Liver (tissue), 9 donors: ENCODE results near the gene LHX8. TPM values are rescaled to one million over a fixed set of nuclear protein-coding genes. Genes with fewer than 3 reads are reported as not detected.

ENCODE experiments used
- DNase-seq: peaks from one replicate; pipeline ENCODE4 v3.0.0-alpha.2; 2017; ENCODE audit warnings: low spot score
- H3K27ac ChIP-seq, 2 donors: one replicate each; pipeline ENCODE4 v1.7.0; 2013; ENCODE audit warnings: inconsistent platforms in 2 of 2, low read length in 2 of 2, control low read depth in 1 of 2, low read depth in 1 of 2, mild to moderate bottlenecking in 1 of 2
- H3K27me3 ChIP-seq, 4 donors: one replicate each; pipeline versions ENCODE4 v1.6.1 to v1.7.0; 2013; ENCODE audit warnings: low read length in 3 of 4, inconsistent platforms in 1 of 4, mild to moderate bottlenecking in 1 of 4, moderate library complexity in 1 of 4; ENCODE audit not compliant: control insufficient read depth in 4 of 4, insufficient read depth in 4 of 4
- H3K36me3 ChIP-seq, 4 donors: one replicate each; pipeline versions ENCODE4 v1.6.1 to v1.7.0; 2013; ENCODE audit warnings: low read length in 3 of 4, mild to moderate bottlenecking in 3 of 4, low read depth in 1 of 4, moderate library complexity in 1 of 4; ENCODE audit not compliant: control insufficient read depth in 4 of 4, insufficient read depth in 3 of 4
- H3K4me1 ChIP-seq, 4 donors: one replicate each; pipeline versions ENCODE4 v1.6.1 to v1.7.0; 2013; ENCODE audit warnings: low read length in 3 of 4, mild to moderate bottlenecking in 3 of 4, moderate library complexity in 1 of 4; ENCODE audit not compliant: control insufficient read depth in 4 of 4, insufficient read depth in 4 of 4
- H3K4me3 ChIP-seq, 3 donors: one replicate each; pipeline versions ENCODE4 v1.6.1 to v1.7.0; 2013; ENCODE audit warnings: low read length in 3 of 3, control low read depth in 1 of 3, low read depth in 1 of 3, mild to moderate bottlenecking in 1 of 3
- H3K9ac ChIP-seq, 2 donors: one replicate each; pipeline ENCODE4 v1.7.0; 2013; ENCODE audit warnings: low read length in 2 of 2, mild to moderate bottlenecking in 2 of 2, moderate library complexity in 2 of 2, control low read depth in 1 of 2, low read depth in 1 of 2
- H3K9me3 ChIP-seq, 4 donors: one replicate each; pipeline versions ENCODE4 v1.6.1 to v1.7.0; 2013; ENCODE audit warnings: low read length in 3 of 4; ENCODE audit not compliant: control insufficient read depth in 4 of 4
- FOXA1 ChIP-seq: IDR thresholded peaks from 2 replicates; pipeline ENCODE4 v1.6.1; 2016; ENCODE audit warnings: antibody characterized with exemption
- GABPA ChIP-seq, 2 donors: IDR thresholded peaks in 1 of 2; conservative IDR thresholded peaks in 1 of 2; 2 replicates each; pipeline ENCODE4 v1.6.1; 2016; ENCODE audit warnings: antibody characterized with exemption in 2 of 2, mild to moderate bottlenecking in 1 of 2, moderate library complexity in 1 of 2
- HNF4A ChIP-seq, 2 donors: conservative IDR thresholded peaks; 2 replicates each; pipeline ENCODE4 v1.6.1; 2016; ENCODE audit warnings: antibody characterized with exemption in 2 of 2, mild to moderate bottlenecking in 2 of 2
- HNF4G ChIP-seq: IDR thresholded peaks from 2 replicates; pipeline ENCODE4 v1.6.1; 2016; ENCODE audit warnings: antibody characterized with exemption
- JUND ChIP-seq, 2 donors: IDR thresholded peaks; 2 replicates each; pipeline ENCODE4 v1.6.1; 2016; ENCODE audit warnings: antibody characterized with exemption in 2 of 2
- NR2F2 ChIP-seq: IDR thresholded peaks from 2 replicates; pipeline ENCODE4 v1.6.1; 2016; ENCODE audit warnings: antibody characterized with exemption
- SP1 ChIP-seq: IDR thresholded peaks from 2 replicates; pipeline ENCODE4 v1.6.1; 2018; ENCODE audit warnings: antibody characterized with exemption, mild to moderate bottlenecking
- YY1 ChIP-seq: IDR thresholded peaks from 2 replicates; pipeline ENCODE4 v1.6.1; 2016; ENCODE audit warnings: antibody characterized with exemption, mild to moderate bottlenecking
- WGBS: extraction: QIAGEN DNeasy Blood & Tissue Kit; methylation state at CpG from one replicate; pipeline ENCODE4 v1.1.7; 2013; 5-methylcytosine and 5-hydroxymethylcytosine counted together
- polyA plus RNA-seq, 2 donors: library from polyadenylated mRNA; stranded (reverse) in 1 of 2; unstranded in 1 of 2; fragments of 200-250 nt in 1 of 2; fragments of >200 nt in 1 of 2; fragmentation: Nextera tagmentation in 1 of 2; extraction: Ambion mirVana in 1 of 2; gene quantifications; one replicate each; pipeline versions ENCODE4 v1.2.1 to v1.2.3, GENCODE V29; 2013 to 2015
- total RNA-seq, 2 donors: library from RNA; depleted of rRNA; stranded (reverse); fragments of >200 nt; gene quantifications; one replicate each; pipeline ENCODE4 v1.2.3, GENCODE V29; 2014
- TF ChIP-seq, protein P1 (sequence below): IDR thresholded peaks from 2 replicates; pipeline ENCODE4 v1.6.1; 2016; ENCODE audit warnings: antibody characterized with exemption
- TF ChIP-seq, protein P2 (sequence below): IDR thresholded peaks from 2 replicates; pipeline ENCODE4 v1.6.1; 2016; ENCODE audit warnings: antibody characterized with exemption, mild to moderate bottlenecking
- TF ChIP-seq, protein P3 (sequence below): IDR thresholded peaks from 2 replicates; pipeline ENCODE4 v1.6.1; 2016; ENCODE audit warnings: antibody characterized with exemption
- TF ChIP-seq, protein P4 (sequence below): fragments of 150-350 bp; IDR thresholded peaks from 2 replicates; pipeline ENCODE4 v1.5.1; 2017; ENCODE audit warnings: improper control_type of control experiment, low read depth, low read length; ENCODE audit not compliant: missing input control
- TF ChIP-seq, protein P5 (sequence below): IDR thresholded peaks from 2 replicates; pipeline ENCODE4 v1.6.1; 2016; ENCODE audit warnings: antibody characterized with exemption
- donor health status: healthy.
- donor health status: healthy.
- donor health status: healthy.
- donor health status: healthy.
- donor health status: healthy.

LHX8 gene
- total and polyA plus RNA-seq, 4 donors: not detected

DNA sequence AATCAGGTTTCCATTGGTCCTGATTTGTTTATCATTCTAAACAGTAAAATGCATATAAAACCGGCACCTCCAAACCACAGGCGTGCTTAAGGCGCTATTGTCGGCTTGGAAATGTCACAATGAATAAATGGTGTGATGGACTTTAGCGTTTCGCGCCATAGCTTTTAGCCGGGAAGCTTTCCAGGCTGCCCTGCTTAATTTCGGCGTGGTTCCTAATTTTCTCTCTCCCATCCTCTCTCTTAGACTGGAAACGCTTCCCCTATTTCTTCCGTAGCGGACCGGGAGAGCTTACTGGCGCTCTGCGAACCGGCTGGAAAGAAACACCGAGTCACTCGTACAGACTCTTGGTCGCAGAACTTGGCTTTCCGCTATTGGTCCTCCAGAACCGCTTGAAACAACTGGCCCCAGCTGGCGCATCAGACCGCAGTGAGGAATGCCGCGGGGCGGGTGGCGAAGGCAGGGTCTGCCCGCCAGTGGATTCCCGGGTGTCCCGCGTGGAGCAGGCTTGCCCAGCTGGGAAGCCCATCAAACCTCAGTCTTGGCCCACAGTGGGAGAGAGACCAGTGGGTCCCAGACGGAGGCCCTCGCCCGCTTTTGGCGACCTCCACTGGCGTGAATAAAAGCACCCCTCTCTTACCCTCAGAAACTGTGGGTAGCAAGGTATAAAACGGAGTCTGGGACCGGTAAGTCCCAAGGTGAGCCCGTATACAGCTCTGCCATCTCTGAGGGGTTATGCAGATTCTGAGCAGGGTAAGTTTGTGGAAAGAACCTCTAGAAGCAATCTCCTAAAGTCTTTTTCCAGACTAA lies 4.0 kb upstream of the LHX8 start:
- 6% methylated on average over 40 of the region's 40 CpGs for WGBS
- no peak for DNase-seq

DNA sequence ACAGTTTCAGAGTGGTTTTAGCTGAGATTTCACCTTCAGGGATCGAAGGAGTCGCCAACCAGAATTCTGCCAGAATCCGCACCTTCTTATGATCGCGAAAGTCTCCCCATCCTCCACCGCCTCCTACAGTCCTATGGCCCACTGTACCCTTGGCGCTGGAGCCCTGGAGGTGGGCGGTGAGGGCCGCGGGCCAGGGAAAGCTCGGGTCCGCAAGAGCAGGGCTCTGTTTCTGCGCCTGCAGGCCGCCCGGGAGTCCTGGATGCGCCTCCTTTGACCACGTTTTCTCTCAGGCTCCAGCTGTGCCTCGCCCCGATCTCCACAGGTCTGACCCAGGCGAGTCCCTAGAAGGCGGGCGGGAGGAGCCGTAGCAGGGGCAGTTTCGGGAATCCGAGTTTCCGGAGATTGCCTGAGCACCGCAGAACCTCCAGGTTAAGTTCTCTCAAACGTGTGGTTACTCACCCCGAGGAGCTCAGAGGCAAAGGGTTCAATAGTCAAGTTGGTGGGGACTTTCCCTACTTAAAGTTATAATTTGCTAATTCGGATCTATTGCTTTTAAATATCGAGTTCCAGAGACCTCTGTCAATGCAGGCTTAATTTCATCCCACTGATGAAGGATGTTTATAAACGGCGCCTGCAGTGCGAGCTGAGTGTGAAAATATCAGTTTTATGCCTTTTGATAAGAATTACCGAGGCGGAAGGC lies 3.2 kb upstream of the LHX8 start:
- H3K9ac ChIP-seq: no peak overlapping the region
- no peak overlapping the region for H3K4me3 ChIP-seq
- no peak overlapping the region for H3K27ac ChIP-seq
- H3K36me3 ChIP-seq: no peaks in the 10 kb centered on the region
- WGBS: 6% methylated on average over 36 of the region's 36 CpGs
- H3K27me3 ChIP-seq: peaks cover 4 to 48% (median 25%) of the 10 kb centered on the region in 4 donors
- H3K9me3 ChIP-seq: peaks cover 0 to 11% (median 3%) of the 10 kb centered on the region in 4 donors
- peaks cover 7 to 14% (median 11%) of the 10 kb centered on the region in 4 donors for H3K4me1 ChIP-seq
- DNase-seq: no peak
- no peak for TF ChIP-seq YY1
- TF ChIP-seq, protein P1, sequence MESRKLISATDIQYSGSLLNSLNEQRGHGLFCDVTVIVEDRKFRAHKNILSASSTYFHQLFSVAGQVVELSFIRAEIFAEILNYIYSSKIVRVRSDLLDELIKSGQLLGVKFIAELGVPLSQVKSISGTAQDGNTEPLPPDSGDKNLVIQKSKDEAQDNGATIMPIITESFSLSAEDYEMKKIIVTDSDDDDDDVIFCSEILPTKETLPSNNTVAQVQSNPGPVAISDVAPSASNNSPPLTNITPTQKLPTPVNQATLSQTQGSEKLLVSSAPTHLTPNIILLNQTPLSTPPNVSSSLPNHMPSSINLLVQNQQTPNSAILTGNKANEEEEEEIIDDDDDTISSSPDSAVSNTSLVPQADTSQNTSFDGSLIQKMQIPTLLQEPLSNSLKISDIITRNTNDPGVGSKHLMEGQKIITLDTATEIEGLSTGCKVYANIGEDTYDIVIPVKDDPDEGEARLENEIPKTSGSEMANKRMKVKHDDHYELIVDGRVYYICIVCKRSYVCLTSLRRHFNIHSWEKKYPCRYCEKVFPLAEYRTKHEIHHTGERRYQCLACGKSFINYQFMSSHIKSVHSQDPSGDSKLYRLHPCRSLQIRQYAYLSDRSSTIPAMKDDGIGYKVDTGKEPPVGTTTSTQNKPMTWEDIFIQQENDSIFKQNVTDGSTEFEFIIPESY: no peak
- no peak for TF ChIP-seq GABPA (IDR thresholded peaks at IDR 0.05 in 1 of 2, conservative IDR thresholded peaks at IDR 0.05 in 1 of 2)
- TF ChIP-seq, protein P2, sequence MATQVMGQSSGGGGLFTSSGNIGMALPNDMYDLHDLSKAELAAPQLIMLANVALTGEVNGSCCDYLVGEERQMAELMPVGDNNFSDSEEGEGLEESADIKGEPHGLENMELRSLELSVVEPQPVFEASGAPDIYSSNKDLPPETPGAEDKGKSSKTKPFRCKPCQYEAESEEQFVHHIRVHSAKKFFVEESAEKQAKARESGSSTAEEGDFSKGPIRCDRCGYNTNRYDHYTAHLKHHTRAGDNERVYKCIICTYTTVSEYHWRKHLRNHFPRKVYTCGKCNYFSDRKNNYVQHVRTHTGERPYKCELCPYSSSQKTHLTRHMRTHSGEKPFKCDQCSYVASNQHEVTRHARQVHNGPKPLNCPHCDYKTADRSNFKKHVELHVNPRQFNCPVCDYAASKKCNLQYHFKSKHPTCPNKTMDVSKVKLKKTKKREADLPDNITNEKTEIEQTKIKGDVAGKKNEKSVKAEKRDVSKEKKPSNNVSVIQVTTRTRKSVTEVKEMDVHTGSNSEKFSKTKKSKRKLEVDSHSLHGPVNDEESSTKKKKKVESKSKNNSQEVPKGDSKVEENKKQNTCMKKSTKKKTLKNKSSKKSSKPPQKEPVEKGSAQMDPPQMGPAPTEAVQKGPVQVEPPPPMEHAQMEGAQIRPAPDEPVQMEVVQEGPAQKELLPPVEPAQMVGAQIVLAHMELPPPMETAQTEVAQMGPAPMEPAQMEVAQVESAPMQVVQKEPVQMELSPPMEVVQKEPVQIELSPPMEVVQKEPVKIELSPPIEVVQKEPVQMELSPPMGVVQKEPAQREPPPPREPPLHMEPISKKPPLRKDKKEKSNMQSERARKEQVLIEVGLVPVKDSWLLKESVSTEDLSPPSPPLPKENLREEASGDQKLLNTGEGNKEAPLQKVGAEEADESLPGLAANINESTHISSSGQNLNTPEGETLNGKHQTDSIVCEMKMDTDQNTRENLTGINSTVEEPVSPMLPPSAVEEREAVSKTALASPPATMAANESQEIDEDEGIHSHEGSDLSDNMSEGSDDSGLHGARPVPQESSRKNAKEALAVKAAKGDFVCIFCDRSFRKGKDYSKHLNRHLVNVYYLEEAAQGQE: no peak
- TF ChIP-seq, protein P3, sequence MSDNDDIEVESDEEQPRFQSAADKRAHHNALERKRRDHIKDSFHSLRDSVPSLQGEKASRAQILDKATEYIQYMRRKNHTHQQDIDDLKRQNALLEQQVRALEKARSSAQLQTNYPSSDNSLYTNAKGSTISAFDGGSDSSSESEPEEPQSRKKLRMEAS: no peak
- TF ChIP-seq FOXA1: no peak
- TF ChIP-seq HNF4A (conservative IDR thresholded peaks at IDR 0.05): no peak
- TF ChIP-seq, protein P4, sequence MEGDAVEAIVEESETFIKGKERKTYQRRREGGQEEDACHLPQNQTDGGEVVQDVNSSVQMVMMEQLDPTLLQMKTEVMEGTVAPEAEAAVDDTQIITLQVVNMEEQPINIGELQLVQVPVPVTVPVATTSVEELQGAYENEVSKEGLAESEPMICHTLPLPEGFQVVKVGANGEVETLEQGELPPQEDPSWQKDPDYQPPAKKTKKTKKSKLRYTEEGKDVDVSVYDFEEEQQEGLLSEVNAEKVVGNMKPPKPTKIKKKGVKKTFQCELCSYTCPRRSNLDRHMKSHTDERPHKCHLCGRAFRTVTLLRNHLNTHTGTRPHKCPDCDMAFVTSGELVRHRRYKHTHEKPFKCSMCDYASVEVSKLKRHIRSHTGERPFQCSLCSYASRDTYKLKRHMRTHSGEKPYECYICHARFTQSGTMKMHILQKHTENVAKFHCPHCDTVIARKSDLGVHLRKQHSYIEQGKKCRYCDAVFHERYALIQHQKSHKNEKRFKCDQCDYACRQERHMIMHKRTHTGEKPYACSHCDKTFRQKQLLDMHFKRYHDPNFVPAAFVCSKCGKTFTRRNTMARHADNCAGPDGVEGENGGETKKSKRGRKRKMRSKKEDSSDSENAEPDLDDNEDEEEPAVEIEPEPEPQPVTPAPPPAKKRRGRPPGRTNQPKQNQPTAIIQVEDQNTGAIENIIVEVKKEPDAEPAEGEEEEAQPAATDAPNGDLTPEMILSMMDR: no peak
- no peak for TF ChIP-seq NR2F2
- TF ChIP-seq SP1: no peak
- TF ChIP-seq, protein P5, sequence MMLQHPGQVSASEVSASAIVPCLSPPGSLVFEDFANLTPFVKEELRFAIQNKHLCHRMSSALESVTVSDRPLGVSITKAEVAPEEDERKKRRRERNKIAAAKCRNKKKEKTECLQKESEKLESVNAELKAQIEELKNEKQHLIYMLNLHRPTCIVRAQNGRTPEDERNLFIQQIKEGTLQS: no peak
- TF ChIP-seq HNF4G: no peak

More for the DNA sequence above, 4.0 kb upstream of the LHX8 start:
- Histone ChIP-seq H3K27me3 (peaks cover 4 to 48% (median 23%) of the 10 kb centered on the region in 4 donors), H3K27ac (no peak overlapping the region), H3K4me1 (peaks cover 4 to 5% (median 4%) of the 10 kb centered on the region in 4 donors), H3K4me3 (no peak overlapping the region), H3K36me3 (no peaks in the 10 kb centered on the region), H3K9ac (no peak overlapping the region), H3K9me3 (peaks cover 0 to 7% (median 3%) of the 10 kb centered on the region in 4 donors)
- TF ChIP-seq, protein P3: no peak
- TF ChIP-seq JUND (IDR thresholded peaks at IDR 0.05) (no peak), HNF4A (conservative IDR thresholded peaks at IDR 0.05) (no peak), NR2F2 (no peak), HNF4G (no peak)
- TF ChIP-seq, protein P2: no peak
- TF ChIP-seq, protein P5: no peak
